AML-193 (cell line): ENCODE measurements around the gene GPHN.
"Not testable (repeated sequence)": the region's sequence is repeated elsewhere in the genome, so short reads cannot be mapped to it uniquely, and the experiment has no call there.

Experiments used
- DNase-seq, 2 experiments: peaks; one replicate each; lab custom pipeline; 2025; lab: John Stamatoyannopoulos, UW

The GPHN gene

DNA sequence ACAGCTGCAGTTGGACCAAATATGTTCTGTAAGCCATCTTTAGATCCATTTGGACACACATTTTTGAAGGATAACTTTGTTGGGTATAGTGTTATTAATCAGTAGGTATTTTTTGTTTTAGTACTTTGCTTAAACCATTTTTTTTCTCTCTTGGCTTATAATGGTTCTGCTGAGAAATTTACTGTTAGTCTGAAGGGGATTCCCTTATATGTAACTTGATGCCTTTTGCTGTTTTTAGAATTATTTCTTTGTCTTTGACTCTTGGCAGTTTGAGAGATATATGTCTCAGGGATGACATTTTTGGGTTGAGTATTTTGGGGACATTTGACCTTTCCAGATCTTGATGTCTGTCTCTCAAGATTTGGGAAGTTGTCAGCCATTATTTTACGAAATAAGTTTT is 169.8 kb downstream of the GPHN start:
- DNase-seq: no peak

DNA sequence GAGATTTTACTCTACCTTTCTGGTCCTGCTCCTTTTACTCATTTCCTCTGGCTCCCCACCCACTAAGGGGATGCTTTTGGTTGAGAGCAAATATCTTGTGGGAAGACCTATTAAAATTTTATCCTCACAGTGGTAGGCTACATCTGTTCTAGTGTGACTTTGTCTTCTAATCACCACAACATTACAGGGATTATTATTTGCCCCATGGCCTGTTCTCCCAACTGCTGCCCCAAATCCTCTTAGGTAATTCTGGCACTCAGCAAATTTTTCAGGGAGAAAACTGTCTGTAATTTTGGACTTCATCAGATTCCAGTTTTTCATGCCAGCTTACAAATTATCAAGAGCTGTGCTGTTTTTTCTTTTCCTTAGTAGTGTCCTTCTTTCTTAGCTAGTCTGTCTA is 172.3 kb downstream of the GPHN start:
- no peak for DNase-seq

DNA sequence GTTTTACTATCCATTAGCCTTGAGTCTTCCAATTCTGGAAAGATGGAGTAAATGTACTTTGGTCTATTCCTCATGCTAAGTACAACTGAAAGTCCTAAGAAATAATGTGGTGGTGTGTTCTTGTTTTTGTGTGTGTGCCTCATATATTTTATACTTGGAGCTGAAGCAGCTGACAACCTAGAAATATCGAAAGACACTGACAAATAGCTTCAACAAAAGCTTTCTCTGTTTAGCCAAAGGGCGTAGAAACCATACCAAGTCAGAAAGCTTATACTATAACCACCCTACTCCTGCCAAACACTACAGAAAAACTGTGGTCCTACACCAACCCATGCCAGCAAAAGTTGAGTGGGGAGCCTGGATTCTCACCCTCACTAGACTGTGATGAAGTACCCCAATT is 188.4 kb downstream of the GPHN start:
- no peak for DNase-seq

DNA sequence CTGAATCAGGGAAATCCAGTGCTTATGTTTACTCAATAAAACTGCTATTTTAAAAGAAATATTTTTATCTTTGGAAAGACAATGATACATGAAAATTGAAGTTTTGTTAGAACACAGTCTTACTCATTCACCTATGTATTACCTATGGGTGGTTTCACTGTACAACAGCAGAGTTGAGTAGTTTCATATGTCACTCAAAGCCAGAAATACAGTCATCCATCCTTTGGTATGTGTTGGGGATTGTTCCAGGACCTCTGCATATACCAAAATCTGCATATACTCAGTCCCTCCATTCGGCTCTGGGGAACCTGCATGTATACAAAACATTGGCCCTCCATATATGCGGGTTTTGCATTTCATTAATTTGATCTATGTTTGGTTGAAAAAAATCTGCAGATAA is 190.6 kb downstream of the GPHN start:
- DNase-seq: no peak

DNA sequence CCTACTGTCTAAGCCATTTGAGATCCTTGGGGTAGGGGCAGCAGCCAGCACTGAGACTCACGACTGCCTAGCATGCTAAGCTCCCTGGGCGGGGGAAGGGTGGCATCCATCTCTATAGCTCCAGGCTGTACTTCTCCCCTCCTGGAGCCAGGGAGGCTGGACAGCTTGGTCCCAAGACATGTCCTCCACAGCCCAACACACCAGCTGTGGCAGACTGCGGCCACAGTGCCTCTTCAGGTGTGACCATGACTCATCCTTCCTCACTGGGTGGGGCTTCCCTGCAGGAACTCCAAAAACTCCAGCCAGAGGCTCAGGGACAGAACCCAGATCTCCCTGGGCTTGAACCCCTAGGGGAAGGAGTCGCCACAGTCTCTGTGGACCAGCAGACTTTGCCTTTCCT is 193.9 kb downstream of the GPHN start:
- no peak for DNase-seq

DNA sequence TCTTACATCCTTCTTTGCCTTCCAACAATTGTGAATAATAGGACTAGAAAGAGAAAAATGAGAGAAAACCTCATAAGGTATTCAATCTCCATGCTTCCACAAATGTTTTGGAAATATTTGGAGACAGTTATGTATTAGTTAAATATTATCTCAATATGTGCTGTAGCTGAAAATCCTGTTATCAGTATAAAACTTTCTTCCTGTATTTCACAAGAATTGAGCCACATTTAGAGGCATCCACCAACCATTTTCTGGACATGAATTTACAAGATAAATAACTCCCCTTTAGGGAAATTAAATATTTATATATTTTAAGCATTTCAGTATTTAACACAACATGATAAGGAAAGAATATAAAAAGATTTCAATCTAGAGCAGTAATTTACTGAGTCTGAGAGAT is 200.3 kb downstream of the GPHN start:
- no peak for DNase-seq

DNA sequence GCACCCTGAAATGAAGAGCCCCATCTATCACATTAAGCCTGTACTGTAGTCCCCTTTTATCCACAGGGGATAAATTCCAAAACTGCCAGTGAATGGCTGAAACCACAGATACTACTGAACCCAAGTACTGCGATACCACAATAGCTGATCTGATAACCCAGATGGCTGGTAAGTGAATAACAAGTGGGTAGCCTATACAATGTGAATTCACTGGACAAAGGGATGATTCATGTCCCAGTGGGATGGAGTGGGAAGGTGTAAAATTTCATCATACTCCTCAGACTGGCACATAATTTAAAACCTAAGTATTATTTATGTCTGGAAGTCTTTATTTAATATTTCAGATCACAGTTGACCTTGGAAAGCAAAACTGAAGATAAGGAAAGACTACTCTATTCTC is 201.3 kb downstream of the GPHN start:
- no peak for DNase-seq

DNA sequence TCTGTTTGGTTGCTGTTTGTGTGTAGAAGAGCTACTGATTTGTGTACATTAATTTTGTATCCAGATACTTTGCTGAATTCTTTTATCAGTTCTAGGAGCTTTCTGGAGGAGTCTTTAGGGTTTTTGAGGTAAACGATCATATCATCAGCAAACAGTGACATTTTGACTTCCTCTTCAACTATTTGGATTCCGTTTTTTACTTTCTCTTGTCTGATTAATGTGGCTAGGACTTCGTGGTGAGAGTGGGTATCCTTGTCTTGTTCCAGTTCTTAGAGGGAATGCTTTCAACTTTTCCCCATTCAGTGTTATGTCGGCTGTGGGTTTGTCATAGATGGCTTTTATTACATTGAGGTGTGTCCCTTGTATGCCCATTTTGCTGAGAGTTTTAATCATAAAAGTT is 206.3 kb downstream of the GPHN start:
- not testable (repeated sequence) for DNase-seq

DNA sequence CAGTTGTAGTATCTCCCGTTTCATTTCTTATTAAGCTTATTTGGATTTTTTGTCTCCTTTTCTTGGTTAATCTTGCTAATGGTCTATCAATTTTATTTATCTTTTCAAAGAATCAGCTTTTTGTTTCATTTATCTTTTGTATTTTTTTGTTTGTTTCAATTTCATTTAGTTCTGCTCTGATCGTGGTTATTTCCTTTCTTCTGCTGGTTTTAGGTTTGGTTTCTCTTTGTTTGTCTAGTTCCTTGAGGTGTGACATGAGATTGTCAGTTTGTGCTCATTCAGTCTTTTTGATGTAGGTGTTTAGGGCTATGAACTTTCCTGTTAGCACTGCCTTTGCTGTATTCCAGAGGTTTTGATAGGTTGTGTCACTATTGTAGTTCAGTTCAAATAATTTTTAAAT is 207.4 kb downstream of the GPHN start:
- DNase-seq: not testable (repeated sequence)

DNA sequence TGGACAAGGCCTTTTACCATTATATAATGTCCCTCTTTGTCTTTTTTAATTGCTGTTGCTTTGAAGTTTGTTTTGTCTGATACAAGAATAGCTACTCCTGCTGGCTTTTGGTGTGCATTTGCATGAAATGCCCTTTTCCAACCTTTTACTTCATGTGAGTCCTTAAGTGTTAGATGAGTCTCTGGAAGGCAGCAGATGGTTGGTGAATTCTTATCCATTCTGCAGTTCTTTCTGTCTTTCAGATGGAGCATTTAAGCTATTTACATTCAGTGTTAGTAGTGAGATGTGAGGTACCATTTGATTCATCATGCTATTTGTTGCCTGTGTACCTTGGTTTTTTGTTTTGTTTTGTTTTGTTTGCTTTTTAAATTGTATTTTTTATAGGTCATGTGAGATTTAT is 208.3 kb downstream of the GPHN start:
- no peak for DNase-seq

DNA sequence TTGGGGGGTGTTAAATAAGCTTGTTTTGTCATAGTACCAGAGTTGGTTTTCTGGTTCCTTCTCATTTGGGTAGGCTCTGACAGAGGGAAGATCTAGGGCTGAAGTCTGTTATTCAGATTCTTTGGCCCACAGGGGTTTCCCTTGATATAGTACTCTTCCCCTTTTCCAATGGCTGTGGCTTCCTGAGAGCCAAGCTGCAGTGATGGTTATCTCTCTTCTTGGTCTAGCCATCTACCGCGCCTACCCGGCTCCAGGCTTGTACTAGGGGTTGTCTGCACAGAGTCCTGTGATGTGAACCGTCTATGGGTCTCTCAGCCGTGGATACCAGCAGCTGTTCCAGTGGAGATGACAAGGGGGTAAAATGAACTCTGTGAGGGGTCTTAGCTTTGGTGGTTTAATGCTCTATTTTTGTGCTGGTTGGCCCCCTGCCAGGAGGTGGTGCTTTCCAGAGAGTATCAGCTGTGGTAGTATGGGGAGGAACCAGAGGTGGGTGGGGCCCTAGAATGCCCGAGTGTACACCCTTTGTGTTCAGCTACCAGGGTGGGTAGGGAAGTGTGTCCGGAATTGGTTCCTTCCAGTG is 209.7 kb downstream of the GPHN start:
- no peak for DNase-seq

DNA sequence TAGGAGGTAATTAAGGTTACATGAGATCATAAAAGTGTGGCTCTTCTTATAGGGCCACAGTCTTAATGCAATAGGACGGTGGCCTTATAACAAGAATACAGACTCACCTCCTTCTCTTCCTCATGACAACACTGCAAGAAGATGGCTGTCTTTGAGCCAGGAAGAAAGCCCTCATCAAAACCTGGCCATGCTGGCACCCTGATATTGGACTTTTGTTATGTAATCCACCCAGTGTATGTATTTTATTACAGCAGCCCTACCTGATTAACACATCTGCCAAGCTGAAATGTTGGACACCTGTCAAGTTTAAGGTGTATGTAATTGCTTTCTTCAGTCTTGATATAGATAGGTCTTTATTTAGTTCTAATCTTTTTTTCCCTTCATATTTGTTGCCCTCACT is 217.0 kb downstream of the GPHN start:
- DNase-seq: no peak

DNA sequence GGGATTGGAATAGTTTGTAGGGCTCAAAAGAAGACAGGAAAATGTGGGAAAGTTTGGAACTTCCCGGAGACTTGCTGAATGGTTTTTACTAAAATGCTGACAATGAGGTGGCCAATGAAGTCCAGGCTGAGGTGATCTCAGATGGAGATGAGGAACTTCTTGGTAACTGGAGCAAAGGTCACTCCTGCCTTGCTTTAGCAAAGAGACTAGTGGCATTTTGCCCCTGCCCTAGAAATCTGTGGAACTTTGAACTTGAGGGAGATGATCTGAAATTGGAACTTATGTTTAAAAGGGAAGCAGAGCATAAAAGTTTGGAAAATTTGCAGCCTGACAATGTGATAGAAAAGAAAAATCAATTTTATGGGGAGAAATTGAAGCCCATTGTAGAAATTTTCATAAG is 223.4 kb downstream of the GPHN start:
- not testable (repeated sequence) for DNase-seq

DNA sequence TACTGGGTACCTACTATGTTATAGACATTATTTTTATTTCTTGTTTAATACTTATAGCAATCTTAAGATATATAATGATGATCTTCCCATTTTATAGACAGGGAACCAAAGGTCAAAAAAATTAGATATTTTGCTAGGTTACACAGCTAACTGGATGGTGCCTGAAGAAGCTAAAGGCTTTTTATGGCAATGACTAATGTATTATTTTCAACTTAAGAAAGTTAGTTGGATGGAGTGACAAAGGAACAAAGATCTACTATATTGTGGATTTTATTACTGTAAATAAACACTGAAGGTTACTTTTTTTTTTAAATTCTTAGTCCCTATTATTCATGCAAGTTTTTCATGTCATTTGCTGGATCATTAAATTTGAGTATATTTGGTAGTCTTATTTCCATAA is 227.9 kb downstream of the GPHN start:
- DNase-seq: no peak

DNA sequence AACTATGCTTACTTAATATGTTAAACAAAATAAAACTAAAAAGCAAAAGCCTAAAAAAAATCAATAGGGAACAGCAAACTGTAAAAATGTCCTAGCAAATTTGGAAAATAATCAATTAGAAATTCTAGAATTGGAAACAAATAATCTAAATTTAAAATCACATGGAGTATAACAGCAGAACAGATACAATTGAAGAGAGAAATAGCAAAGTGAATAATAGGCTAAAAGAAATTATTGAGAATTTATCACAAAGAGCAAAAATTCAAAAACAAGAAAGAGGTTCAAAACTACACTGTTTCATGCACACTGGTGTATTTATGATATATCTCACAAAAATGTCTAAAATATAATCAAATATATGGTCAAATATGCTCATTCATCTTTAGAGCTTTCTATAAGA is 231.9 kb downstream of the GPHN start:
- DNase-seq: no peak

DNA sequence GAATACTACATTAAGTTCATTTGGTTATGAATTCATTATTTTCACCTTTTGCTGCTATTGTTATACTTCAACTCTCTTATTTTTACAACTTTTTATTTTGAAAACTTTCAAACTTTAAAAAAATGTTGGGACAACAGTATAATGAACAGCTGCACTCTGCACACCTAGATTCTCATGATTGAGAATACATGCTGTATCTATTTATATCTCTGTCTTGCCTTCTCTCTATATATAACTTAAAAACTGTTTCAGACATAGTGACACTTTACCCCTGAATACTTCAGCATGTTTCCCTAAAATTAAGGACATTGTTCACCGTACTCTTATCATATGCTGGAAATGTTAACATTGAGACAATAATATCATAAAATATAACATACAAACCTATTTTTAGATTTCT is 237.1 kb downstream of the GPHN start:
- no peak for DNase-seq

DNA sequence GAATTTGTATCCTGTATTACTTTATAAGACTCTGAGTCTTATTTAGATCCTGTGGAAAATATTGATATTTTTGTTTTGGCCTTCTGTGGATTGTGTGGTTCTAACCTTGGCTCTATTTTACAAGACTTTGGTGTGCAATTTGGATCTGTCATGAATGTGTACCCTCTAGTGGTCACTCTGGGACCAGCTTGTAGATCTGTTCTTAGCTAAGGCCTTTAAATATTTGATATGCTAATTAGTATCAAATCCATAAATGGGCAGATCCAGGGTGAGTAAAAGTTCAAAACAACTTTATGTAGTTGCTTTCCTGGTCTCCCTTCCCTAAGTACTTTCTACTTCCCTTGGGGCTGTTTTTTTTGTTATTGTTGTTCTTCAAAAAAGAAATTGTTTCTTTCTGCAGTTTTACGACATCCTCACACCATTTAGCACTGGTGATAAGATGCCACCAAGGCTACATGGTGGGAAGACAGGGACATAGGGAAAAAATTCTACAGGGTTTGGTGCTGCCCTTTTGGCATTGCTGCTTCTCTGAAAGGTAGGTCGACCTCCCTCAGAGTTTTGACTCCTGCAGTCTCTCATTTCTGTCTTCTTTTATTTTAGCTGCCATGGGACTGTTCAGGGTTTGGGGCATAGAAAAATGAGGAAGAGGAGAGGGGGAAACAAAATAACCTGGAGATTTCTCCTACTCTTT is 238.5 kb downstream of the GPHN start:
- peak in 1 of 2 experiments; percentile 15 for DNase-seq

DNA sequence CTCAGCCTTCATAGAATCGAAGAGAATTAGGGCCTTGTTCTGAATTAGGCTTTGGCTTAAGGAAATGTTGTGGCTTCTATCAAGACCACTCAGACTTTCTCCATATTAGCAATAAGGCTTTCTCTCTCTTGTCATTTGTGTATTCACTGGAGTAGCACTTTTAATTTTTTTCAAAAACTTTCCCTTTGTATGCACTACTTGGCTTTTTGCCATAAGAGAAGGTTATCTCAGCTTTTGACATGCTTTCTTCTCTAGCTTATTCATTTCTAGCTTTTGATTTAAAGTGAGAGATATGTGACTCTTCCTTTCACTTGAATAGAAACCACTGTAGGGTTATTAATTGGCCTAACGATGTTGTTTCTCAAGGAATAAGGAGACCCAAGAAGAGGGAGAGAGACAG is 244.2 kb downstream of the GPHN start:
- no peak for DNase-seq

DNA sequence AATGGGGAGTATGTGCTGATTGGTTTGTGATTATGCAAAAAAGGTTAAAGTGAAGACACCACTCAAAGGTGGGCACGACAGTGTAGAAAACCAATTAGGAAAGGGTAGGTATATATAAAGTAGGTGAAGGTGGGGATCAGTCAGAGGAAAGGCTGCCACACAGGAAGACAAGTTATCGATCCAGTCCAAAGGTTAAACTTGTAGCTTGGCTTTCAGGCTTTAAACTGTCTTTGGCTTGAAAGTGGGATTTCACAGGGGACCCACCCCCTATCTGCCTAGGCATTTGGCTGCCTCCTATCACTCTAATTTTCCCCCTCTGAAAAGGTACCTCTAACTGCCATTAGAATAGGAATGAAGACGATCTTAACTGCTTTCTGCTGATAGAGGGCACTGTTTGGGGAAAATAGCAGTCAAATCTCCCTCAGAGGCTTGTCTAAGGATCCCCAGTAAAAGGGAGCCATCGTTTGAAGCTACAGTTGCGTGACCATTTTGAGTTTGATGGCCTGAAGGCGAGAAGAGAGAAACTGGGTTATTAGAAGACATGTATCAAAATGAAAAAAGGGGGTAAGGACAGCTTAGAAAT is 250.2 kb downstream of the GPHN start:
- DNase-seq: no peak

DNA sequence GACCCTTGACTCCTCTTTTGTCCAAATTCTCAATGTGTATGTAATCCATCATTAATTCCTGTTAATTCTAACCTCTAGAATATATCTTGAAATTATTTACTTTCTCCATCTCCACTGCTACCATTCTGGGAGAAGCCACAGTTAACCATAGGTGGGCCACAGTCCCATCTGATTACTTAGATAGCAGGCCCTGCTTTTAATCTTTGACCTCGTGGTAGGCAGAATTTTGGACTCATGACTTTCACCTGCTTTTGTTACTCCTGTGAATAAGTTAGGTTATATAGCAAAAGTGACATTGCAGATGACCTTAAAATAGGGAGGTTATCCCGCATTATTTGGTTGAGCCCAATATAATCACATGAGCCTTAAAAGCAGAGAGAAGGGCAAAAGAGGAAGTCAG is 264.2 kb downstream of the GPHN start:
- DNase-seq: no peak

DNA sequence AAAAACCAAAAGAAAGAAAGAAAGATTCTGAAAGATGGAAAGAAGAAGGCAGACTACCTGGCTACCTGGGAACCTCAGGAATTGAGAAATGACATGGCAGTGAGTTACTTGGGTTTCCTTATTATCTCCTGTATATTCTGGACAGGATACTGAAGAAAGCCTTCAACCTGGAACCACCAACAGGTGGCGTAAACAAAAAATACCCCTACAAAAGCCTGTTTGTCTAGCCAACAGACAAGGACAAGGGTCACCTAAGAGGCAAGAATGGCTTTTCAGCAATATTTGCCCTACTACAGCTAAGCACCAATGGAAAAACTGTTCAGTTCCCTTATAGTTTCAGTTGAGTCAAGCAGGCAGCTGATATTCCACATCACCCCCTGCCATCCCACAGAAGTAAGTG is 274.9 kb downstream of the GPHN start:
- DNase-seq: no peak

DNA sequence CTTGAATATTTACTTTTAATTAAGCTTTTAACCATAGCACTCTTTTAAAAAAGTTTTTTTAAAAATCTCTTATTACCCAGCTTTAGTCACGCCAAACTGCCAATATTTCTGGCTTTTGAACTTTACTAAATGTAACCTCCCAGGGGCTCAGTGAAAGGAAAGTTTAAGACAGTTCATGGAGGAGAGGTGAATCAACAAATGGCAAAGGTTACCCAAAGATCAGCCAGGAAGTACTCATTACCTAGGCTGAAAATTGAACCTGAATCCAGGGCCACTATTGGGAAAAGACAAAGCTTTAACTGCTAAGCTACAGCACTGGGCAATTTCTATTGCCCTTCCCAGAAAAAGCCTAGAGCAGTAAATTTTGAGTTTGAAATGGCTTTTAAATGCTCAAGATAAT is 282.2 kb downstream of the GPHN start:
- DNase-seq: no peak

DNA sequence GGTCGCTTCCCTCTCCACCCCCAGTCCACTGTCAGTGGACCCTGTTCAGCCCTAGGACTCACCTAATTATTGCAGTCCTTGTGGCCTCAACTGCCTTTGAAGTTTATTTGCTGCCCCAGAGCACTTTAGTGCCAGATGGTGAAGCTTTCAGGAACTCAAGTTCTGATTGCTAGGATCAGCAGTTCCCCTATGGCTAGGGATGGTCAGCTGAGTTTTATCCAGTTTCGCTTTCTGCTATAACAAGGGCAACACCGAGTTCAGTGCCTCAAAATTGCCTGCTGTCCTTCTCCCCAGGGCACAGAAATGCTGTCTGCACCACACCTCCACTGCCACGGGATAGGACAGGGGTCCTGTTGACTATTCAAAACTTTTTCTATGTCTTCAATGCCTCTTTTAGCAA is 295.0 kb downstream of the GPHN start:
- no peak for DNase-seq

DNA sequence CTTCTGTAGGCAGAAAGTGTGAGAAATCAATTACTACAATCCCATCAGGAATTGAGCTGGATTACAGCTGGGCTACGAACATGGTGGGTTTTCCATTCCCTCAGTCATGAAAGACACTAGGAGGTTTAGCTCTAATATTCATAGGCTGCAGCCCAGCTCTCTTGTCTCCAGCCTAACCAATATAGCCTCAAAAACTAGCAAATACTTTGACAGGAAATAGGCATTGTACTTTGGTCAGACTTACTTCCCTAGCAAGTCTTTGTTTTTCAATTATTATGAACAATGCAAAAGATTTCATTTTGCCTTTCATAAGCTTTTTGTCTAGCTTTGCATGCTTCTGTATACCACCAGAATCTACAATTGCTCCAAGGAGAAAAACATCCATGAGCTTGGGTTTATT is 296.2 kb downstream of the GPHN start:
- DNase-seq: no peak
